ENCODE measurements around the gene FAM240B.

- TF ChIP-seq RAD21 (IDR thresholded peaks at IDR 0.05; ENCODE audit: low read depth) (no peak), EGR1 (IDR thresholded peaks at IDR 0.05) (no peak), TEAD4 (IDR thresholded peaks at IDR 0.05) (no peak), CREB1 (IDR thresholded peaks at IDR 0.05; ENCODE audit: low read depth) (no peak), USF1 (IDR thresholded peaks at IDR 0.05) (no peak), REST (IDR thresholded peaks at IDR 0.05; ENCODE audit: low read depth) (no peak), EP300 (IDR thresholded peaks at IDR 0.05; ENCODE audit: borderline replicate concordance) (no peak), TAF1 (IDR thresholded peaks at IDR 0.05; ENCODE audit: low read depth) (no peak), MAX (IDR thresholded peaks at IDR 0.05) (no peak), YY1 (IDR thresholded peaks at IDR 0.05; ENCODE audit: low read depth) (no peak), TCF12 (IDR thresholded peaks at IDR 0.05; ENCODE audit: low read depth) (no peak), ZBTB7A (IDR thresholded peaks at IDR 0.05; ENCODE audit: low read depth) (no peak), NFIC (IDR thresholded peaks at IDR 0.05) (no peak)
Measured at GRCh38 chr9:38649731-38650363, 70.1 kb downstream of the FAM240B start.
